ENCODE measurements around the gene CCDC197.

Gene CCDC197

DNA sequence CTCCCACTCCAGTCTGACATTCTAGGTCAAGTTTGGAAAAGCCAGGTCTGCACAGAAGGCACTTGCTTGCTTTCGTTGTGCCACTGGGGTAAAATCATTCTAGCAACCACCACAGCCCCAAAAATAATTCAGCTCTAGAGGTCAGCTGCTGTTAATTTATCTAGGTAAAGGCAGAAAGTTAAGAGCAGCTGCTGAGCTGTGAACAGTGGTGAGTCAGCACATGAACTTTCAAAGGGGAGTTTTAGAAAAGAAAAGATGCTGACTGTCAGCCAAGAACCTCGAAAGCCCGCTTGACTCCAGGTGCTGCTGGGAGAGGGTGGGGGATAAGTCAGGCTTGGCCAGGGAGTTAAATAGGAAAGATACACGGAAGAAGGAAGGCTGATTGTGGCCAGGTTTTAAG is 12.7 kb downstream of the CCDC197 start:
- TF ChIP-seq RAD21 (IDR thresholded peaks at IDR 0.05; ENCODE audit: low read depth) (no peak), TEAD4 (IDR thresholded peaks at IDR 0.05) (no peak), CREB1 (IDR thresholded peaks at IDR 0.05; ENCODE audit: low read depth) (no peak), REST (IDR thresholded peaks at IDR 0.05; ENCODE audit: low read depth) (no peak), TAF1 (IDR thresholded peaks at IDR 0.05; ENCODE audit: low read depth) (no peak), CEBPB (IDR thresholded peaks at IDR 0.05) (no peak)
- TF ChIP-seq, protein P1, sequence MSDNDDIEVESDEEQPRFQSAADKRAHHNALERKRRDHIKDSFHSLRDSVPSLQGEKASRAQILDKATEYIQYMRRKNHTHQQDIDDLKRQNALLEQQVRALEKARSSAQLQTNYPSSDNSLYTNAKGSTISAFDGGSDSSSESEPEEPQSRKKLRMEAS (IDR thresholded peaks at IDR 0.05) = no peak

GRCh38 chr14:94010625-94011024 is 13.5 kb downstream of the CCDC197 start:
- TF ChIP-seq CREB1 (IDR thresholded peaks at IDR 0.05; ENCODE audit: low read depth) = no peak
- no peak for TF ChIP-seq RAD21 (IDR thresholded peaks at IDR 0.05; ENCODE audit: low read depth)
- TF ChIP-seq EGR1 (IDR thresholded peaks at IDR 0.05) = no peak
- no peak for TF ChIP-seq ZBTB7A (IDR thresholded peaks at IDR 0.05; ENCODE audit: low read depth)
- no peak for TF ChIP-seq YY1 (IDR thresholded peaks at IDR 0.05; ENCODE audit: low read depth)
- TF ChIP-seq TAF1 (IDR thresholded peaks at IDR 0.05; ENCODE audit: low read depth) = no peak
- TF ChIP-seq, protein P1 (IDR thresholded peaks at IDR 0.05) = no peak
- TF ChIP-seq USF1 (IDR thresholded peaks at IDR 0.05) = no peak
- TF ChIP-seq TEAD4 (IDR thresholded peaks at IDR 0.05) = no peak
- TF ChIP-seq FOXM1 (IDR thresholded peaks at IDR 0.05; ENCODE audit: borderline replicate concordance, low read depth) = no peak
- no peak for TF ChIP-seq CEBPB (IDR thresholded peaks at IDR 0.05)
- no peak for TF ChIP-seq EP300 (IDR thresholded peaks at IDR 0.05; ENCODE audit: borderline replicate concordance)
- no peak for TF ChIP-seq REST (IDR thresholded peaks at IDR 0.05; ENCODE audit: low read depth)
- no peak for TF ChIP-seq NFIC (IDR thresholded peaks at IDR 0.05)
- TF ChIP-seq TCF12 (IDR thresholded peaks at IDR 0.05; ENCODE audit: low read depth) = no peak

DNA sequence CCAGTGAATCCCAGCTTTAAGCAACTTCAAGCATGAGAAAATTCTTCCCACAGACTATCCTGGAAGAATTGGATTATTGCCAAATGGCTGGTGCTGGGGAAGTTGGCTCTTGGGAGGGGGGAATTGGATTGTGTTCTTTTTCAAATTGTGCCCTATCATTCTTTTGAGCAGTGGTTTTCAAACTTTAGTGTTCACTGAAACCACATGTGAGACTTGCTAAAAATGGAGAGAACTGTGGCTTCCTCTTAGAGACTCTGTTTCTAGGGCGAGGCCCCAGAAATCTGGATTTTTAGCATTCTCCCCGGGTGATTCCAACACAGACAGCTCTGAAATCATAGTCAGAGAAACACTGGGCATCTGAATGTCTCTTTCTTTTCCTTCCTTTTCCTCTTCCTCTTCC is 14.7 kb downstream of the CCDC197 start:
- TF ChIP-seq TAF1 (IDR thresholded peaks at IDR 0.05; ENCODE audit: low read depth) (no peak), CEBPB (IDR thresholded peaks at IDR 0.05) (no peak), USF1 (IDR thresholded peaks at IDR 0.05) (no peak), NFIC (IDR thresholded peaks at IDR 0.05) (peak; percentile 63), ZBTB7A (IDR thresholded peaks at IDR 0.05; ENCODE audit: low read depth) (no peak), TCF12 (IDR thresholded peaks at IDR 0.05; ENCODE audit: low read depth) (no peak)
- TF ChIP-seq, protein P1 (IDR thresholded peaks at IDR 0.05) = no peak

GRCh38 chr14:94014382-94014781 is 17.3 kb downstream of the CCDC197 start:
- no peak for TF ChIP-seq YY1 (IDR thresholded peaks at IDR 0.05; ENCODE audit: low read depth)
- no peak for TF ChIP-seq REST (IDR thresholded peaks at IDR 0.05; ENCODE audit: low read depth)
- no peak for TF ChIP-seq TEAD4 (IDR thresholded peaks at IDR 0.05)
- TF ChIP-seq ZBTB7A (IDR thresholded peaks at IDR 0.05; ENCODE audit: low read depth) = no peak

DNA sequence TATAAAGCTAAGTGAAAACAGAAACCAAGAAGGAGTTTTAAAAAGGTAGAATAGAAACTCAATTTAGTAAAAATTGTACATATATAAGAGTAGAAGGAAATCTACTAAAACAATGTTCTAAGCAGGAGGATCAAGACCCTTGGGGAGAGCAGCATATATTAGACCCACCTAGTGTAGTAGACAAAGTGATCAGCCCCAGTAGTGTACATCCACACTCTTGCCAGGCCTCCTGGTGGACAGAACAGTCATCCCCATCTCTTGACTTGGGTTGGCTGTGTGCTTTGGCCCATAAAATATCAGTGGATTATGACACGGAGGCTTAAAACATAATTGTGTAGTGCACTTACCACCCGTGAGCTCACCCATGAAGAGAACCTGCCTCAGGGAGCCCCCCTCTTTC is 18.1 kb downstream of the CCDC197 start:
- no peak for TF ChIP-seq TAF1 (IDR thresholded peaks at IDR 0.05; ENCODE audit: low read depth)
- TF ChIP-seq YY1 (IDR thresholded peaks at IDR 0.05; ENCODE audit: low read depth) = no peak
- no peak for TF ChIP-seq REST (IDR thresholded peaks at IDR 0.05; ENCODE audit: low read depth)
- no peak for TF ChIP-seq ZBTB7A (IDR thresholded peaks at IDR 0.05; ENCODE audit: low read depth)
- TF ChIP-seq CREB1 (IDR thresholded peaks at IDR 0.05; ENCODE audit: low read depth) = no peak
- TF ChIP-seq USF1 (IDR thresholded peaks at IDR 0.05) = no peak
- no peak for TF ChIP-seq RAD21 (IDR thresholded peaks at IDR 0.05; ENCODE audit: low read depth)
- TF ChIP-seq TEAD4 (IDR thresholded peaks at IDR 0.05) = no peak
- TF ChIP-seq, protein P1 (IDR thresholded peaks at IDR 0.05) = no peak
- no peak for TF ChIP-seq CEBPB (IDR thresholded peaks at IDR 0.05)
- no peak for TF ChIP-seq EP300 (IDR thresholded peaks at IDR 0.05; ENCODE audit: borderline replicate concordance)
- TF ChIP-seq TCF12 (IDR thresholded peaks at IDR 0.05; ENCODE audit: low read depth) = no peak
- no peak for TF ChIP-seq FOXM1 (IDR thresholded peaks at IDR 0.05; ENCODE audit: borderline replicate concordance, low read depth)
